NCI-H1048 (cell line): ENCODE measurements around the gene GINS1.
A peak's percentile ranks its signal among the peaks of the same experiment; 100 is the strongest.

ENCODE experiments used
- DNase-seq: peaks from one replicate; lab custom pipeline; 2025; lab: John Stamatoyannopoulos, UW

Gene GINS1

DNA sequence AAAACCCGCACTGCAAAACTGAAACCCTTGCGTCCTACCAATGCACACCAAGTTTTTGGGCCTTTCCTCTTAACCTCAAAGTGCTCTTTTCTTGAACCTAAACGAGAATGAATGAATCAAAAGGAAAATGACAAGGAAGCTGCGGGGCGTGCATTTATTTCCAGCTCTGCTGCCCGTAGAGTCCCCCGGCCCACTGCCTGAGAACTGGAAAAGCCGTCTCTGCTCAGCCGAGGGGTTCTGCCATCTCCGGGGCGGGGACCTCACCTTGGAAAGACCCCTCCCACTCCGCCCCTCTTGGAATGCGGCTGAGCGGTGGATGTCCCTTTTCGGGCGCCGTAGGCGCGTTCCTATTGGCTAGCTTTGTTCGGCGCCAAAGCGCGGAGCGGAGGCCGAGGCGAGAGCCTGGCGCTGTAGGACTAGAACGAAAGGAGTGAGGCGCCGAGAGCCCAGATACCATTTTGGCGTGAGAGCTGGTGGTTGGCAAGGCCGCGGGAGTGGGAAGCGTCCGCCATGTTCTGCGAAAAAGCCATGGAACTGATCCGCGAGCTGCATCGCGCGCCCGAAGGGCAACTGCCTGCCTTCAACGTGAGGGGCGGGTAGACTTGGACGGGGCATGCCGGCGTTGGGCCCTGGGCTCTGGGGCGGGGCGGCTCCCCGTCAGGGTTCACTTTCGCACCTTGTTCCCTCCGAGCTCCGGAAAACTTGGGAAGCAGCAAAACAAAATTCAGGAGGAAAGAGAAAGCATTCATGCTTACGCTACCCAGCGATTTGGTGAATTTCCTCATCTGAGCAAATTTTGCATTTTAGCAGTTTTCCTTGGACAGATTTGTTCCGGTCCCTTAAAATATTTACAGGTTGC lies at the start of gene GINS1:
GINS1 (plus strand) TSS at position 363 of the 859 bp plus-strand sequence; CDS start at position 511, 148 bp downstream.
- DNase-seq = peak; percentile 63

DNA sequence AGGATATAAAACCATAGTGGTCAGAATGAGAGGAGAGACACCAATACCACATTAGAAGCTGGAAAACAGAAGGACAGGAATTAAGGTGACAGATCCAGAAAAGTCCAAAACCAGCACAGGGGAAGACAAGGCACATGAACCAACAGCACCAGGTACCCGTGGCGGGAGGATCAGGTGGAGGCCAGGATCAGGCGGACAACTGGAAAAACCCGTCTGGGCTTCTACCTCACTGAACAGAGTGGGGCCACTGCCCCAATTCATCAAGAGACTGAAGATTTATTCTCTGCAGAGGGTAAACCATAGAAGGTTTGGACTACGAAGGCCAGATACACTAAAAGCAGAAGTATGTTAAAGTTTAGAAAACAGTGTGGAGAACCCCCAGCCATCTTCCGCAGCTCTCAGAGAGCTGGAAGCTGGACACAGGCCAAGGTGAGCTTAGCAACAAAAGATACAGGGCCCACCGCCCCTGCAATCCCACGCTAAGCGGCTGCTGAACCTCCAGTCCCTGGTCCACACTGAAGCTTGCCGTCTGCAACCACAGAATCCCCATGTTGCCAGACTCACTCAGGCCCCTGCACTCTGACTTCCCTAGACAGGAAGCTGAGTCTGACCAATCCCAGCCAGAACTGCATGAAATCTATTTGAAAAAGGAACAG lies 46.7 kb upstream of the GINS1 start:
- no peak for DNase-seq

DNA sequence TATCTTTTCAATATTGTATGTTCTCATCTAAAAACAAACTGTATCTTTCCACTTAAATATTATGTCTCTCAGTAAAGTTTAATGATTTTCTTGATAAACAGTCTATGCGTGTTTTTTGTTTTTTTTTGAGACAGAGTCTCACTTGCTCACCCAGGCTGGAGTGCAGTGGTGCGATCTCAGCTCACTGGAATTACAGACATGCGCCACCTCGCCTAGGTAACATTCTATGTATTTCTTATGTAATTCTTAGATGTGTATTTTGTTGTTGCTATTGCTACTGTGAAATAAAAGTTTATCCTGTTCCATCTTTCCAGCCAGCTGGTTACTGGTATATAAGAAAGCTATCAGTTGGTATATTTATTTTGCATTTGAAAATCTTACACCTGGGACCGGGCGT lies 46.2 kb upstream of the GINS1 start:
- no peak for DNase-seq

DNA sequence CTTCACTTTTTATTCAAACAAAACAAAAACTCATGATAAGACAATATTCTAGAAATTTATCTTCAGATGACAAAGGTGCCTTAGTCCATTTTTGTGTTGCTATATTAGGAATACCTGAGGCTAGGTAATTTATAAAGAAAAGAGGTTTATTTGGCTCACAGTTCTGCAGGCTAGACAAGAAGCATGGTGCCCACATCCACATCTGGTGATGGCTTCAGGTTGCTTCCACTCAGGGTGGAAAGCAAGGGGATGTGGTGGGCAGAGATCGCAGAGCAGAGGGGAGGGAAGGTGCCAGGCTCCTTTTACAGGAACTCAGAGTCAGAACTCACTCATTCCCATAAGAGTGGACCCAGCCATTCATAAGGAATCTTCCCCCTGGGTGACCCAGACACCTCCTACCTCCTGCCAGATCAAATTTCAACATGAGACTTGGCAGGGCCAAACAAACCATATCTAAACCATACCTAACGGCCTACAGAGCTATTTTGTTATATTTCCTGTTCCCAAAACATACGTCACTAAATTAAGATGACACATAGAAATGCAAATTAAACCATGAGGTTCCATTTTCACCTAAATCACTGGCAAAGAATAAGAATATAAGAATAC lies 43.2 kb upstream of the GINS1 start:
- no peak for DNase-seq

DNA sequence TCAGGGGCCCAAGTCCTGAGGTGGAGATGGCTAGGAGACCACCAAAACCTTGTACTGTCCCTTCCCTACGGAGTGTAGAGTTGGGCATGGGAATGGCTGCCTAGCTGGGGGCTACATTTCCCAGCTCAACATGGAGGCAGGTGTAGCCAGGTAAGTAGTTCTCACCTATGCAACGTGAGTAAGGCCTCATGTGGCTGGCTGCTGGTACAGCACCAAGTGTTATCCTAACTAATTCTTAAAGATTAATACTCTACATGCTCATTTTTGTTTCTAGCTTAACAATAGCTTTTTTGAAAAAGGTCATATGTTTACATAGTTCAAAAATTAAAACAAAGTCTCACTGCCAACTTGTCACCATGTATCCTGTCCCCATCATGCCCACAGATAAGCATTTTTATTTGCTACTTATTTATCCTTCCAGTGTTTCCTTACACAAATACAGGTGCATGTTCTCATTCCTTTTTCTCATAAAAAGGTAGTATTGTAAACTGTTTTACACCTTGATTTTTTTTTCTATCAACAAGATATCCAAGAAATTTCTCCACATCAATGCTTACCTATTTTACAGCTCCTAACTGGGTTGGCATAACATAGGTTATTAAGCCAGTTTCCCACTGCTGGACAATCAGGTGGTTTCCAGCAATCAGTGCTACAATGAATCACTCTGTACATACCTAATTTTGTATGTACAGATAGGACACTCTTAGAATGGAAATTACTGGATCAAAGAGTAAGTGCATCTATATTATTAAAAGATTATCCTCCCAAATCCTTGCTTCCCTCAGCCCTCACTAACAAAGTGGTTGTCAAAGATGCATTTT lies 42.4 kb upstream of the GINS1 start:
- no peak for DNase-seq

DNA sequence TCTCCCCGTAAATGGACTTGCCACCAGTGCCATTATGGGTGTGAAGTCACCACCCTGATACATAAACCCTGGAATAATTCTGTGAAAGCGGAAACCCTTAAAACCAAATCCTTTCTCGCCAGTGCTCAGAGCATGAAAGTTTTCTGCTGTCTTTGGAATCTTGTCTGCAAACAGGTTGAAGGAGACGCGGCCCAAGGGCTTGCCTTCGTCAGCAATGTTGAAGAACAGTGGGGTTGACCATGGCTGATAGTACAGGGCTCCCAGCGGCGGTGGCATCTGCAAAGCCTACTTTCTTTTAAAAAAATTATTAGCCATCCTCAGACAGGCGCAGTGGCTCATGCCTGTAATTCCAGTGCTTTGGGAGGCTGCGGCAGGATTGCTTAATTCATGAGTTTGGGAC lies 38.9 kb upstream of the GINS1 start:
- no peak for DNase-seq

DNA sequence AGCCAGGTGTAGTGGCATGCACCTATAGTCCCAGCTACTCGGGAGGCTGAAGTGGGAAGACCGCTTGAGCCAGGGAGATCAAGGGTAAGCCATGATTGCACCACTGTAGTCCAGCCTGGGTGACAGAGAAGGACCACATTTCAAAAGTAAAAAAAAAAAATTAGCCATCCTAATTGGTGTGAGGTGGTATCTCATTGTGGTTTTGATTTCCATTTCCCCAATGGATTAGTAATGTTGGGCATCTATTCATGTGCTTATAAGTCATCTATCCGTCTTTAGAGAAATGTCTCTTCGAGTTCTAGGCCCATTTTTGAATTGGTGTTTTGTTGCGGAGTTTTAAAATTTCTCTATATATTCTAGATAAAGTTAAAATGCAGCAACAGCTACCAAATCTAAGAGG lies 38.5 kb upstream of the GINS1 start:
- DNase-seq = no peak

DNA sequence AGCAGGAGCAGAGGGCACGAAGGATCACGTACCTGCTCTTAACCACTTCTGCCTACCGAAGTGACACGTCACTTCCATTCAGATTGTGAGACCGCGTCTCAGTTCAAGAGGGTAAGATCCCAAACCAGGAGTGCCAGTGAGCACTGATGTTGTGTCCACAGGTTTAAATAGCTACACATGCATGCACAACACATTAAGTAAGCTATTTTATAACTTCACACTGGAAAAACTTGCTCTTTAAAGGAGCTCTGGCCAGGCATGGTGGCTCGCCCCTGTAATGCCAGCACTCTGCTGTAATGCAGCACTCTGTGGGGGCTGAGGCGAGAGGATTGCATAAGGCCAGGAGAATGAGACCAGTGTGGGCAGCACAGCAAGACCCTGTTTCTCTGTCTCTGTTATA lies 37.9 kb upstream of the GINS1 start:
- DNase-seq = no peak

DNA sequence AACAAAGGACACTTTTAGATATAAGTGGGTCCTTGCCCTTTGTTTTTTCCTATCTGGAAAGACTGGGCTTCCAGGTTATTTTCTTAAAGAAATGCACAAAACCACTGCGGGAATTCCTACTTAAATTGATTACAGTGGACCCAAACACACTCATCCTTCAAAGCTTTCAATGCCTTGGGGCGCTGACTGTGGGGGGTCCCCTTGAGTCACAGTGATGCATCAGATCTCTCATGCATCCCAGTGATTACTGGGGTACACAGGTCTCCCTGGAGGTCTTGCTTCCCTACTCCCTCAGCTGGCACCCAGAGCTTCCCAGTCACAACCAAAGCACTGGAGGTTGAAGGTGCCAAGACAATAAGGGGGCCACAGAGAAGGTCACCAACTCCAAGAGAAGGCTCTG lies 37.5 kb upstream of the GINS1 start:
- no peak for DNase-seq

DNA sequence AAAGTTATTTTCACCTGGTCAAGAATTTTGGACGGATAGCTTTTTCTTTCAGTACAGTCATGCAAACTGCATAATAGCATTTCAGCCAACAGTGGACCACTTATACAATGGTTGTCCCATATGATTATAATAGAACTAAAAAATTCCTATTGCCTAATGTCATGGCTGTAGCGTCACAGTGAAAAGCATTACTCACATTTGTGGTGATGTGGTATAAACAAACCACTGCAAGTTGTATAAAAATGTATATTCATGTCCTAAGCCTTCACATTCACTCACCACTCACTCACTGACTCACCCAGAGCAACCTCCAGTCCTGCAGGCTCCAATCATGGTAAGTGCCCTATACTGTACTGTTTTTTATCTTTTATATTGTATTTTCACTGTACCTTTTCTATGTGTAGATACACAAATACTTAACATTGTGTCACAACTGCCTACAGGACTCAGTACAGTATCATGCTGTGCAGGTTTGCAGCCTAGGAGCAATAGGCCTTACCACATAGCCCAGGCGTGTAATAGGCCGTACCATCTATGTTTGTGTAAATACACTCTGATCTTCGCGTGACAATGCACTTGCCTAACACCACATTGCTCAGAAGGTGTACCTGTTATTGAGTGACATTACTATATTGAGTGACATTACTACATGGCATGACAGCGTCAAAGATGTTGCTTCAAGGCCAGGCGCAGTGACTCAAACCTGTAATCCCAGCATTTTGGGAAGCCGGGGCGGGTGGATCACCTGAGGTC lies 34.7 kb upstream of the GINS1 start:
- no peak for DNase-seq

DNA sequence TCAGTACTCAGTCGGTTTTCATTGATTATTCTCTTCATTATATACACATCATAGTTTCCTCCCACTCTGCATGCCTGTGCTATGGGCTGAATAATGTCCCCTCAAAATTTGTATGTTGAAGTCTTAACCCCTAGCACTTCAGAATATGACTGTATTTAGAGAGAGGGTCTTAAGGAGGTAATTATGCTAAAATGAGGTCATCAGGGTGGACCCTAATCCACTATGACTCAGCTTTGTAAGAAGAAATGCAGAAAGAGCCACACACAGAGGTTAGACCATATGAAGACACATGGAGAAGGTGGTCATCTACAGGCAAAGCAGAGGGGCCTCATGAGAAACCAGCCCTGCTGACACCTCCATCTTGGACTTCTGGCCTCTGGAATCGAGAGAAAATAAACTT lies 32.6 kb upstream of the GINS1 start:
- no peak for DNase-seq

DNA sequence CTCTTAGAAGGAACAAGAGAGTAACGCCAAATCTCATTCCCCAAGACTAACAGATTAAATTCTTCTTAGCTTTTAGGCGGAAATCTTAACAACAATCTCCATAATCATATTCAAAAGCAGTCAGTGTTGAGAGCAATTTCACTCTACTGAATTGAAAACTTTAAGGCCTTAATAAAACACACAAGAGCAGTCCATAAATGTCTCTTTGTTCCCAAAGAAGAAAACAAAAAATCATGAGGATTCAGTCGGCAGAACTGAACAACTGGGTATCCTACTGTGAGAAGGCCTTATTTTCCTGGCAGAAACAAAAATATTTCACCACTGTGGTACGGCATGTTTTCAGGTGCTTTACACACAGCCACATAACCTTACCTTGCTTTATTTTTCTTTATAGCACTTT lies 31.2 kb upstream of the GINS1 start:
- DNase-seq = no peak

DNA sequence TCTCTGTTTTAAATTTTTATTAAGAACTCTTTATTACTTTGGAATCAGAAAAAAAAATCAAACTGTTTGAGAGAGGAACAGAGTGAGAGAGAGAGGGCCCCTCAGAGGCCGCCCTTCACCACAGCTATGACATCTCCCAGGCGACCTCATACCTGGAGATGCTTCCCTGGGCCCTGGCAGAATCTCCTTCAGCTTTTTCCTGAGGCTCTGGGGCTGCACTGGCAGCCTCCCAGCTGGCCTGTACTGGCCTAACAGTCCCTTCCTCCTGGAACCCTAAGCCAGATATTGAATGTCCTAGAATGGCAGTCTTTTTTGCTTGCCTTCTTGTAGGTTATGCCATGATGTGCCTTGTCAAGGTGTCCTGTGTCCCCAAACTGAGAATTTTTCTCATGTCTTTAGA lies 30.6 kb upstream of the GINS1 start:
- DNase-seq = no peak

DNA sequence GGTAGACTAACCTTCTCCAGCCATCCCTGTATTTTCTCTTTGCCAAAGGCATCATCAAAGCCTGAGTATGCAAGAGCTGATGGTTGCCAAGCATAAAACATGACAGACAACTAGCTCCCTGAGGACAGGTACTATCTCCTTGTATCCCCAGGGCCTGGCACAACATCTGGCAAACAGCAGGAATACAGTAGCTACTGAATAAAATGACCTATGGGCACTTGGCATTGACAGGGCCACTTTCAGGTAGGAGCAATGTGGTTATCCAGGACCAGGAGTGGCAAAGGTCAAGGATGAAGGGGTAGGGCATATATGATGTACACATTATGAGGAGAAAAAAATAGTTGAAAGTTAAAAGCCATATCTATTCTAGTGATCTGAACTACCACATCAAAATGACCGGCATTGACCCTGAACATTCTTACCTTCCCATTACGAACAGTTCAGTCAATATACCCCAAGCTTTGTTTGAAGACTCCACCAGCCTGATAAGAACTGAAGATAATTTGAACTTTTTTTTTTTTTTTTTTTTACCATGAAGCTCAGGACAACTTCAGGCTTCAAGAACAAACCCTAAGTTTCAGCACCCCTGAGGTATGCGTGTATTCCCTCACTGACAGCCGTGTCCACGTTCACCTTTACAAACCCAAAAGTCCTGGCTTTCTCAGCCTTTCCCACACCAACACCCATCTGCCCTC lies 29.1 kb upstream of the GINS1 start:
- DNase-seq = no peak

DNA sequence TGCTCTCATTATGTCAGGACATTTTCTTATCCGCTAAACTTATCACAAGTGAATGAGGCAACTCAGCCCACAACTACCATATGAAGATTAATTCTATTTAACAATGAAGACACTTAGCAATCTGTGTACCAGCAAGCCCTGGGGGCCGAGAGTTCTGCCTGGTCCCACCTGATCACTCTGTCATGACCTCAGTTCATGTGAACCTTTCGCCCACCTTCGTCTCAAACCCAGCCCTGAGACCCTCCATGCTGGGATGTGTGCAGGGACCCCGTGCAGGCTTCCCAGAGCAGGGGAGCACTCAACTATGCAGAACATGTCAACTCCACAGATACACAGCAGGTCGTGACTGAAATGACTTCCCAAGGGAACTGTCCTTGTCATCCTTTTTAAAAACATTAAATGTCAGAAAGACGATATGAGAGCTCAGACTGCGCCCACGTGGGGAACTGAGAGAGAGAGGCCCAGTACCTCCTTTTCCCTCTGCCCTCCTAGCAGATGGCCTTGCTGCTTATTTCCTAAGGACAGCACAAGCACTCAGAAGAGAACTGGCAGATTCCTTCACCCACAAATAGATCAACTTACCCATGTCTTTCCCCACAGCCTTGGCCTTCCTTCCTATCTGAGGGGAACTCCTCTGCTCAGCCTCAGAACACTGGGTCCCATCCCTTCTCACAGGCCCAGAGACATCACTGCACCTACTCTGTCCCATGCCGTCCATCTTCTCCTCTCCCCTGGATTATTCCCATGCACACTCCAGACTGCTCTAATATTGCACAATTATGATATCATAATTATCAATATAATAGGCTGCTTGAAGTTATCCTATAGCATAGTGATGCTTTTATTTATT lies 28.4 kb upstream of the GINS1 start:
- no peak for DNase-seq

DNA sequence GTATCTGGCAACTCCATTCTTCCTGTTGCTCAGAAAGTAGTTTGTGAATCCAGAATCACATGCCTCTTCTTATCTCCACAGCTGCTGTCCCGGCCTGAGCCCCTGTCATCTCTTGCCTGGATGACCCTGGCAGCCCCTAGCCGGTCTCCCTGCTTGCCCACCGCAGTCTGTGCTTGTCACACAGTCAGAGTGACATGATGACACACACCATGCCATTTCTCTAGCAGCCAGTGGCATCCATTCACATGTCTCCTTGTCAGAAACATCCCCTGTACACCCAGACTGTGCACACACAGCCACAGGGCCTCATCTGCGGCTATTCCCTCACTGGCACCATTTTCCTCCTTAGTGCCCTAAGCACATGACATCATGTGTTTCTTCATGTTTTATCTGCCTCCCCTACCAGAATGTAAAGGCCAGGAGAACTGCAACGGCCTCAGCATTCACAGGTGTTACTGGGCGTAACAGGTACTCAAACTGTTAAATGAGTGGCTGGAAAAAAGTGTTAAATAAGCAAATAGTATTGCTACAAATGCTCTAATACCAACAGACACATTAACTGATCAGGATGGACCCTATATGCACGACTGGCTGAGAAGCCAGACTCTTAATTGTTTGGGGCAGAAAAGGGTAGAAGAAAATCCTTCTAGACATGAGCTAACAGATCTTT lies 26.4 kb upstream of the GINS1 start:
- DNase-seq = no peak

DNA sequence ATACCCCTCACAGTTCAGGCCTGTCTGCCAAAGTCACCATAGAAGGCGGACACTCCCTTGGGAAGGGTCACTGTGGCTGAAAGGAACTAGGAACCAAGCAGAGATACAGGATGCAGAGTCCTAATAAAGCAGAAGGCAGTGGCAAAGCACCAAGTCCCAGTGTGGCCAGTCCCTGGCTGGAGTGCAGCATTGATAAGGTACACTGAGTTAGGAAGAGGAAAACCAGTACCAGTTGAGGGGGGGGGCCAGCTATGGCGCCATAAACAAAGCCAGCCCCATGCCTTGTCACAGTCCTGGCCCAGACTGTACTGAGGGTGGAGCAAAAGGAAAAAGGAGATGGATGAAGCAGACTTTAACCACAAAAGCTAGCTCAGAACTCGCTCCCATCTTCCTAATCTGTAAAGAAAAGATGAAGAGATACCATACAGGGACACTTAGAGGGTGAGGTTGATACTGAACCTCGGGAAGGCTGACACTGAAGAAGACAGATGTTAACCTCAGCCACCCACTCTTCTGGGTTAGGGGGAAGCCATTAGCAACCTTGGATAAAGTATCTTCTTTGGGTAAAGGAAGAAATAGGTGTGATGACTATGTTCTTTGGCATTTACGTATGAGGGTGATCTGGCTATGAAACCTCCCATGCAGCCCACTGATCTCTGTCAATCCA lies 24.6 kb upstream of the GINS1 start:
- no peak for DNase-seq

DNA sequence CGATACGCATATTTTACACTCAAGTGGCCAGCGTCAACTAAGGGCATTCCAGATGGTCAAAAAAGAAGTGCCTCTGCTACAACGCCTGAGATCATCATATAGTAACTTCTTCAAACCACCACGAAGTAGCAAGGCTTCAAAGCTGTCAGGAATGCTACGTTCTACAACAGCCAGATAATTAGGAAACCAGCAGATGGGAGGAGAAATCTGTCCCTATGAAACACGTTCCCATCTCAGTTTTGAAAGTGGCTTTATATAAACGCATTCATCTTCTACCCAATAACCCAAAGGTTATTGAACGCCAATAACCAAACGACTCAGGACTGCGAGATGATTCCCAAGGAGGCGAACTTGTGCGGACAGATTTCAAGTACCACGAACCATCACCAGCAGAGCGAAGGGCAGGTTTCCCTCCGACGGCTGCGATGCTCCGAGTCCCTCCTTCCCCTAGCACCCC lies 18.0 kb upstream of the GINS1 start:
- DNase-seq = no peak
